WI38 (cell line): ENCODE results near the gene LAYN.

Experiments
- H3K4me3 ChIP-seq: 2 replicates; pipeline ENCODE4 v1.5.1; 2011; ENCODE audit warnings: low read depth, mild to moderate bottlenecking, control low read depth, low read length
- TF ChIP-seq, protein P1 (sequence below): IDR thresholded peaks from 2 replicates; pipeline ENCODE4 v1.5.1; 2012; ENCODE audit warnings: low read depth, mild to moderate bottlenecking, control low read depth, low read length

Gene LAYN

DNA sequence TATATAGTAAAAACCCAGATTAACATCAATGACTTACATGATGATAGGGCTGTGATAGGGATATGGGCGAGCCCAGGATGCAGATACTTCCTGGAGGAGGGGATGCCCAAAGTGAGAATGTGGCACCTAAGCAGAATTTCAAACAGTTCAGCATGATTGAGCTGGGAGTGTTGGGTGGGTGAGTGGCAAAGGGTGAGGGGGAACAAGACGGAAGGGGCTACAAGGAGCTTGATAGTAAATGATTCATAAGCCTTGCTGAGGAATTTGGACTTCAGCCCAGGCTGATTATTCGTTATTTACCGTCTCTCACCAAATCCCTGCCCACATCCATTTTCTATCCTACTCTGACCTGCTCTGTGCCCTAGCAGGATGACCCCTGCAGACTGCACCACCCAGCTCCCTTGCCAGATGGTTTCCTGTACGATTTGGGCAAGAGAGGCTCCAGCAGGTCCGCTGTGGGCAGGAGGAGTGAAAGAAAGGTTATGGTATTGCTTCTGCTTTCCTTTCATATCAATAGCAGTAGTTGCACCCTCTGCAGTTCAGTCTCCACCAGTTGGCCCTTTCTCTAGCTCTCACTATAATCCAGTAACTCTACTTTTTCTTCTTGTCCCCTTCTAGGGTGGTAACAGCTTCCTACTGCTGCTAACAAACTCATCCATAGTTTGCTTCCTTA lies 31.4 kb downstream of the LAYN start:
- no peak overlapping the region for H3K4me3 ChIP-seq
- TF ChIP-seq, protein P1, sequence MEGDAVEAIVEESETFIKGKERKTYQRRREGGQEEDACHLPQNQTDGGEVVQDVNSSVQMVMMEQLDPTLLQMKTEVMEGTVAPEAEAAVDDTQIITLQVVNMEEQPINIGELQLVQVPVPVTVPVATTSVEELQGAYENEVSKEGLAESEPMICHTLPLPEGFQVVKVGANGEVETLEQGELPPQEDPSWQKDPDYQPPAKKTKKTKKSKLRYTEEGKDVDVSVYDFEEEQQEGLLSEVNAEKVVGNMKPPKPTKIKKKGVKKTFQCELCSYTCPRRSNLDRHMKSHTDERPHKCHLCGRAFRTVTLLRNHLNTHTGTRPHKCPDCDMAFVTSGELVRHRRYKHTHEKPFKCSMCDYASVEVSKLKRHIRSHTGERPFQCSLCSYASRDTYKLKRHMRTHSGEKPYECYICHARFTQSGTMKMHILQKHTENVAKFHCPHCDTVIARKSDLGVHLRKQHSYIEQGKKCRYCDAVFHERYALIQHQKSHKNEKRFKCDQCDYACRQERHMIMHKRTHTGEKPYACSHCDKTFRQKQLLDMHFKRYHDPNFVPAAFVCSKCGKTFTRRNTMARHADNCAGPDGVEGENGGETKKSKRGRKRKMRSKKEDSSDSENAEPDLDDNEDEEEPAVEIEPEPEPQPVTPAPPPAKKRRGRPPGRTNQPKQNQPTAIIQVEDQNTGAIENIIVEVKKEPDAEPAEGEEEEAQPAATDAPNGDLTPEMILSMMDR, result no peak

DNA sequence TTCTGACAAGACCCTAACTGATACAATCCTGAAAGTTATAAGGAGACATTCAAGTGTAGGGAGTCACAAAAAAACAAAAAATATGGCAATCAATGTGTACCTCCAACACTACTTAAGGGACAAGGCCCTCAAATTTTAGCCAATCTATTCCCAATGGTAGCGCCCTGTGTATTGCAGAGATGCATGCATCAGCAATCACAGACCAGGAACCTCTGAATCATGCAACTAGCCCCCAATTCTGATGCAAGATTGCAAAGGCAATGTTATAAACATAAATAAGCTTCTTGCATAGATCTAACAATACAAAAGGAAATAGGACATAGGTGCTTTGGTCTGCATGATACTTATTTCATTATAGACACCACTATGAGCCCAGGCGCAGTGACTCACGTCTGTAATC lies 32.1 kb downstream of the LAYN start:
- H3K4me3 ChIP-seq, result no peak overlapping the region
- TF ChIP-seq, protein P1, result no peak

DNA sequence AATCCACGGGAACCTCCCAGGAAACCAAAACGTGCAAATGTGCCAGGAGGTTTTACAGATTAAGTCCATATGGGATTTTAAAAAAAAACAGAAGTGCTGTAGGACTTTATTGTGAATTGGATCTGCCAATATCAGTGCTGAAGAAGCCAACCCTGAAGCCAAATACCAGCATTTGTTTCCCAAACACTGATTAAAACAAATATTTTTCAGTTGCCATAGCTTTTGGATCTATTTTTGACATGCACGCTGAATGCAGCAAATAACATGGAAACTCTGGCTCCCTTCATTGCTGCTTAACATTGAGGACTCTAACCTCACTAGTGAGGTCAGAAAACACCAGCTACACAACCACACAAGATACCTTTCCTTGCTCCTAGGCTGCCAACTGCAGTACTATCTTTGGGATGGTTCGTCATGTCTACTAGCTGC lies 33.3 kb downstream of the LAYN start:
- no peak overlapping the region for H3K4me3 ChIP-seq
- TF ChIP-seq, protein P1, result no peak

DNA sequence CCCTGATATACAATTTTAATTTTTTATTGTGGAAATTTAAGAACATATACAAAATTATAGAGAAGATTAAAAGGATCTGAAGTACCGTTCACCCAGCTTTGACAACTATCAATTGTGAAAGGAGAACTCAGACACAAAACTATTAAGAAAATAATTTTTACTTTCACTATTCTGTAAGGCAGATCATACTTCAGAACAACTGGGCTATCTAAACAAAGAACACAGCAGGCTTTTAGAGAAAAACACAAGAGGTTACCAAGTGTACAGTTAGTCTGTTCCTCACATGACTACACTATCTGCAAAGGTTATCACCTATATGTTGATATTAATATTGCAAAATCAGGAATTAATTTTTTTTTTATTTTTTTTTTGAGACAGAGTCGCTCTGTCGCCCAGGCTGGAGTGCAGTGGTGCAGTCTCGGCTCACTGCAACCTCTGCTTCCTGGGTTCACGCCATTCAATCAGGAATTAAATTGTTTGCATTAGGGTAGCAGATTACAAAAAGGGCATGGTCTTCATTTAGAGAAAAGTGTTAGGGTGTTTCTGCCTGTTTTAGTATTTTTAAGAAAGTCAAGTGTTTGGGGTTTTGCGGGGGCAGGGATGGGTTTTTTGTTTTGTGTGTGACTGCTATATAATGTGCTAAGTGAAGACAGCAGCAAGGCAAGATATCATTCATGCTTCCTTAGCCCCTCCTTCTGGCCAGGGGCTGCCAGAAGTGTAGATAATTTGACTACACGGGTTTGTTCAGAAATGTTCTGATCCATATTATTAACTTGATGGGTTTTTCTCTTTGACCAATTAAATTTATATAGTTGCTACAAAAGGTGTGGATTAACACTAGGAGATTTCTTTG lies 34.1 kb downstream of the LAYN start:
- TF ChIP-seq, protein P1, result no peak
- 0 out of 2 replicates have a peak overlapping the region, but pooled peaks have one; percentile 14 for H3K4me3 ChIP-seq

DNA sequence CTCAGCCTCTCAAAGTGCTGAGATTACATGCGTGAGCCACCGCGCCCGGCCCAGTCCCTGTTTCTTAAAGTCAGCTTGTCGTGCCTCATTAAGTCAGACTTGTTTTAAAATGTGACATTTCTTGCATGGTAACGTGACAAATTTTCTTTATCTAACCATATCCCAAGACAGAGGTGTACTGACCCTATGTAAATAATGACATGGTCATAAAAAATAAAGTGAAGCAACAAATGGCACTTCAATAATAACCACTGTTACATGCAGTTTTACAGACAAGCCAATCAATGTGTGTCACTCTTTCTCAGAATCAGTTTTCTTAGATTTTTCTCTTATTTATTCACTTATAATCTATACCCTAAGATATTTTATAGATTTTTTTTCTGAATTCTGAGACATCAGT lies 35.2 kb downstream of the LAYN start:
- TF ChIP-seq, protein P1, result no peak
- H3K4me3 ChIP-seq, result no peak overlapping the region

DNA sequence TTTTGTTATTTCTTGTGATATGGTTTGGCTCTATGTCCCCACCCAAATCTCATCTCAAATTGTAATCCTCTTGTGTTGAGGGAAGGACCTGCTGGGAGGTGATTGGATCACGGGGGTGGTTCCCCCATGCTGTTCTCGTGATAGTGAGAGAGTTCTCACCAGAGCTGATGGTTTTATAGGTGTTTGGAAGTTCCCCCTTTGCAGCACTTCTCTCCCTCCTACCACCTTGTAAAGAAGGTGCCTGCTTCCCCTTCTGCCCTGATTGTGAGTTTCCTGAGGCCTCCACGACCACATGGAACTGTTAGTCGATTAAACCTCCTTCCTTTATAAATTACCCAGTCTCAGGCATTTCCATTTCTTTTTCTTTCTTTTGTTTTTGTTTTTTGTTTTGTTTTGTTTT lies 37.3 kb downstream of the LAYN start:
- H3K4me3 ChIP-seq, result no peak overlapping the region
- TF ChIP-seq, protein P1, result no peak

DNA sequence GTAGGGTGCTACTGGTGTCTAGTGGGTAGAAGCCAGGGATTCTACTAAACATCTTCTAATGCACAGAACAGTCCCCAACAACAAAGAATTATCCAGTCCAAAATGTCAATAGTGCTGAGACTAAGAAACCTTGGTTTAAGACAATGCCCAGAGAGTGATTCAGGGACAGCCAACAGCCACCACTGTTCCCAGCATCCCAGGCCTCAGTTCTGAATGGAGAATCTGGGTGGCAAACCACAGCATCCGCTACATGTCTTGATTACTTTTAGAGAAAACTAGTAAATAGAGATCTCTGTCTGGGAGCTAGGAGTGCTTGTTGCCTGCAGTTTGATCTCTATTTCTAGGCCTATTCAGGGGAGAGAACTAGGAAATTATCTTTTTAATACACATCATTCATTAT lies 40.8 kb downstream of the LAYN start:
- TF ChIP-seq, protein P1, result no peak

More for the DNA sequence above, 40.8 kb downstream of the LAYN start:
- no peak overlapping the region for H3K4me3 ChIP-seq
